GM19438 (cell line): ENCODE measurements around the gene MEG3.

ENCODE experiments used
- ATAC-seq: cut with Tn5 transposase; IDR thresholded peaks from one replicate; pipeline ENCODE4 v1.9.1; 2021; ENCODE audit warnings: low read depth; ENCODE audit not compliant: unreplicated experiment

Gene MEG3

GRCh38 chr14:100875861-100876590 lies 50.1 kb downstream of the MEG3 start:
- no peak for ATAC-seq

DNA sequence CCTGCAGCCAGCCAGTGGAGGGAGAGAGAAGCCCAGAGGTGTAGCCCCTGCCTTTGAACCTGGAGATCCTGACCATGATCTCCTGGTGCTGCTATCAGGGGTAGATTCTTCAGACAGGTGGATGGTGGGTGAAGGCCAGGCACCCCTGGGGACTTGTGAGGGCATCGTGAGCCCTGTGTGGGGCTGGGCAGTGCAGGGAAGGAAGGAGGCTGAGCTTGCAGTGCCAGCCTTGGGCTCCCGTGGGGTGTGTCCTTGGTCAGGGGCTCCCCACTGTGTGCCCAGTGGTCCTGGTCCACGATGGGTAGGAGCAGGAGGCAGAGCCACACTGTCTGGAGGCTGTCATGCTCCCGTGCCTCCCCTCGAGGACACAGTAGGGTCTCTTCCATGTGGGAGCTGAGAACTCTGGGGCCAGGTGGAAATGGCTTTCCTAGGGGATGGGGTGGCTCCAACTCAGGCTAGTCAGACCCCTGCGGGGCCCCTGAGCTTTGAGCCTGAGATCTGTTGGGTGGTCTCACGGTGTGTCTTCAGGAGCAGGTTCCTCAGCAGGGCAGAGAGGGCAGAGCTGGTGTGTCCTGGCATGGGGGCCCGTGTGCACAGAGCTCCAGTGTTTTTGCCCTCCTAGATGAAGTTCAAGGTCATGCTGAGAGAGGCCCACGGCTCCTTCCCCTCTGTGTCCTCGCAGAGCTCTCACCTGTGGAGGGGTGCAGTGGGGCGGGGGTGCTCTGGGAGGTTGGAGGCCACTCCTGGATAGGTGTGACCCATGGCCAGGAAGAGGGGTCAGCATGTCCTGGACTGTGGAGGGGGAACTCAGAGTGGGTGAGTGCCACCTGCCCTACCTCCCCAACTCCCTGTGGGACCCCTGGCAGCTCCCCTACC lies 52.6 kb downstream of the MEG3 start:
- ATAC-seq, result no peak

DNA sequence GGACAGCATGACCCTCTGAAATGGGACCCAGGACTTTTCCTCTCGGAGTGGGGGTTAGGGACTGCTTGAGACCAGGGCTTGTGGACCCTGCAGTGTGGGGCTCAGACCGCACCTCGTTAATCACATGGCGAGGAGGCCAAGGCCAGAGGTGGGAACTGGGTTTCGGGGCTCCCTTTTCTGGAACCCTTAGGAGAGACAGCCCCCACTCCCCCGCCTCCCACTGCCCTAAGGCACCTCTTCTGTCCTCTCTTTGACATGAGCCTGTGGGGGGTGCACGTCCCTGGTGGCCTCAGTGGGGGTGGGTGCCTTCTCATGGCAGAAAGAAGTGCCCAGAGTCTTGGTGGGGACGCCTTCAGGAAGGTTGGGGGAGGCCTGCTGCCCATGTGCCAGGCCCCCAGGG lies 53.3 kb downstream of the MEG3 start:
- ATAC-seq, result no peak

DNA sequence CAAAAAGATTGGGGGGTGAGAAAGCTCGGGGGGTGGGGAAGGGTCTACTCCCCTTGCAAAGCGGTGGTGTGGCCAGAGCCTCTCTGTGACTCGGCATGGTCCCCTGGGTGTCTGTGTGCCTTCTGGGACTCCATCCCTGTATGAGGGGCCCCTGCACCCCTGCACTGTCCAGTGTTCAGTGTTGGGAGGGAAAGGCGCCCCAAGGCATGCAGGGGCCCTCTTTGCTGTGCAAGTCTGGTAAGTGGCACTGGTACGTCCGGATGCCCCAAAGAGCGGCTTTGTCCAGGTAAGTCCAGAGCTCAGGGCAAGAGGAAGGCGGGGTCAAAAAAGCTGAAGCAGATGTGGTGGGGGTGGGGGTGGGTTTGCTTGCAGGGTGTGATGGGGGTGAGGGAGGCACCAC lies 53.9 kb downstream of the MEG3 start:
- no peak for ATAC-seq

GRCh38 chr14:100880271-100881101 lies 54.6 kb downstream of the MEG3 start:
- no peak for ATAC-seq

DNA sequence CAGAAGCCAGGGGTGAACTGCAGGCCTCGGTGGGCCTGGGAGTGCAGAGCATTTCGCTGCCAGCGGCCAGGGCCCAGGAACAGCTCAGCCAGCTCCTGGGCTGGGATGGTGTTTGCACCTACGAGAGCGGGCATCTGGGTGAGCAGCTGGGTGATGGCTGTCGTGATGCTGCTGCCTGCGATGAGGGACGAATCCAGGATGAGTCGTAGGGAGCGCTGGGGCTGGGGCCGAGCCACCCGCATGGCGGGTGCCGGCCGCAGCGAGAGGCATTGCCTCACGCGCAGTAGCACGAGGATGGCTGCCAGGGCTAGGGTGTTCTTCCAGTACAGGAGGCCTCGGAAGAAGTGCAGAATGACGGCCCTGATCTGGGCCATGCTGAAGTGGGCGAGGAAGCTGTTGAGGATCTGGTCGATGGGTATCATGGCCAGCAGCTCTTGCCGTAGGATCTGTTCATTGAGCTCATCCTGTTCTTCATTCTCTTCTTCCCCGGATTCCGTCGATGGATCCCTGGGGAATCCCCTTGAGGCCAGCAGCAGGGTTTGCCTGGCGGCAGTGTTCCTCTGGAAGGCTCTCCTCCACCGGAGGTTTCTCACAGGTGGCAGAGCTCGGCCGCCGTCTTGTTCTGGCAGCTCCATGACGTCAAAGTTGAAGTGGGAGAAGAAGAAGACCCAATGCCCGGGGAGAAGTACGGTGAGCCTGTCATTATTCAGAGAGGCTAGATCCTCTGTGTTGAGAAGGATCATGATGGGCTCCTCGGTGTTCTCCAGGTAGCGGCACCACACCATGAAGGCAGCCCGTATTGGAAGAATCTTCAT lies 55.5 kb downstream of the MEG3 start:
- no peak for ATAC-seq

- no peak for ATAC-seq
These were observed 56.4 kb downstream of the MEG3 start for GRCh38 chr14:100882026-100882967.

GRCh38 chr14:100882991-100883788 lies 57.3 kb downstream of the MEG3 start:
- no peak for ATAC-seq

DNA sequence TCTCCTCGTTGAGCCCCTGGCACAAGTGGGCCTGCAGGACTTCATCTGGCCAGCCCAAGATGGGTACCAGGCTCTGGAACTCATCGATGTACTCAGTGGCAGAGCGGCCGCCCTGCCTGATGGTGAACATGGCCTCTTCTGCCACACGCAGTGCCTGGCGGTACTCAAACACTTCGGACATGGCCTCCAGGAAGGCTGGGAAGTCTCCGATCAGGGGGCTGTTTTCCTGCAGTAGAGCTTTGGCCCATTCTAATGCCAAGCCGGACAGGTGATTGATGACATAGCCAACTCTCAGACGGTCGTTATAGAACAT lies 57.8 kb downstream of the MEG3 start:
- ATAC-seq, result no peak

DNA sequence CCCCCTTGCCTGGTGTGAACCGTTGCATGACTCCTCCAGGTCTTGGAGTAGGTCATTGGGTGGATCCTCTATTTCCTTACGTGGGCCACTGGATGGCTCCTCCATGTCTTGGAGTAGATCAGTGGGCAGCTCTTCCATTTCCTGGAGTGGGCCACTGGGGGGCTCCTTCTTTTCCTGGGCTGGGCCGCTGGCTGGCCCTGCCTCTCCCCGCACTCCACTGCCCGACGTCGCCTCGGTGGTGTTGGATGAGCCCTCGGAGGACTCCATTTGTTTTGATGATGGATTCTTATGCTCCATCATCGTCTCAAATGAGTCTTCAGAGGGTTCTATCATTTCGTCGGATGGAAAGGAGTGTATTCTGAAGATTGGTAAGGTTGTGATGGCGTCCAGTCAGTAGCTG lies 58.5 kb downstream of the MEG3 start:
- no peak for ATAC-seq

DNA sequence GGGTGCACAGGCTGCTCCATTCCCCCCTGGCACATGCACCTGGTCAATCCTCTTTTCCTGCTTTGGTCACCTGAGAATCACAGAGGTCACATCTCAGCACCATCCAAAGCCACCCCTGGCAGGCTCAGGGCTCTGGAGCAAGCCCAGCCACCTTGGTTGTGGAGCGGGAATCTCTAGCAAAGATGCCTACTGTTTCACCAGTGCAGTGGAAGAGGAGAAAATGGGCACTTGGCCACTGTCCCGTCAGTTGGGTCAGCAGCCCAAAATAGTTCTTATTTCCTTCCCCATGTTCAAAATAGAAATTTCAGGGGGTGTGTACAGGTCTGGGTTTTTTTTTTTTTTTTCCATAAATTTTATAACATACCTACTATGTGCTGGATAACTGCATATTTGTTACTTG lies 59.3 kb downstream of the MEG3 start:
- ATAC-seq, result no peak

- ATAC-seq, result no peak
These were observed 59.7 kb downstream of the MEG3 start for GRCh38 chr14:100885617-100886016.

GRCh38 chr14:100887728-100888335 lies 61.9 kb downstream of the MEG3 start:
- no peak for ATAC-seq

DNA sequence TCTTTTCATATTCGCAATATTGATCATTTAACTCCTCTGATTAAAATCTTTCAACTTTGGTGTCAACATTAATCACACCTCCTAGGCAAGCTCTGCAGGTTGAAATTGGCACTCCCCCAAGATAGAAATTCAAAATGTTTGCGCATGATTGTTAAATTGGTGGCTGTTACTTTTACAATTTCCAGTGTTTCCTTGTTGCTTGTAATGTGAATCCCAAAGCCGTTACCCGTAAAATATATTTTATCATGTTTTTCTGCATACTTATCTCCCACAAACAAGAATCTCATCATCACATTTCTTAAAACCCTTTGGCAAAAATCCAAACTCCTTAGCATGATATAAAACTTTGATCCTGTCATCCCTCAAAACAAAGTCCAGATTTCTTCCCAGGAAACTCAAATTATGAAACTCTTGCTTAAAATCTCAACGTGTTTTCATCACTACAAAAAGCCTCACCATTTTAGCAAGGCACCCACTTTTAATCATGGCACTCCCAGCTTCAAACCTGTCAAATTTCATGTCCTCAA lies 62.9 kb downstream of the MEG3 start:
- no peak for ATAC-seq

DNA sequence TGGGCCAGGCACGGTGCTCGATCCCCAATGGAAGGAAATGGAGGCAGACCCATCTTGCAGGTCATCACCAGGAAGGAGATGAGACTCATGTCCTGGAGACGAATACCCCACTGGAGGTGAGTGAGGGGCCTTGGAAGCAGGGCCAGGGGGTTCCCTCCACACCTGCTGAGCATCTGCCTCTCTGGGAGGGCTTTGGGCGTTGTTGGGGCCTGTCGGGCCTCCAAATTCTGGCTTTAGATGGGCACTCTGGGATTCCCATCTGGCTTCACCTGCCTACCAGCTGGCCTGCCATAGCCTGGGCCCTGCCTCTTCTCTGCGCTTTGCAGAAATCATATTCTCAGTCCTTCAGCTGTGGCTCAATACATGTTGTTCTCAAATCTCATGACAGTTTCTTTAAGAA lies 63.7 kb downstream of the MEG3 start:
- ATAC-seq, result no peak

- ATAC-seq, result no peak
These were observed 64.3 kb downstream of the MEG3 start for GRCh38 chr14:100890061-100890850.

GRCh38 chr14:100891051-100891450 lies 65.1 kb downstream of the MEG3 start:
- ATAC-seq, result no peak
